GM18909 (cell line): Measurements from ENCODE around the gene PARD3B.

ENCODE experiments used
- ATAC-seq: cut with Tn5 transposase; IDR thresholded peaks from one replicate; pipeline ENCODE4 v1.9.1; 2021; ENCODE audit warnings: mild to moderate bottlenecking; ENCODE audit not compliant: unreplicated experiment, poor library complexity

Gene PARD3B

GRCh38 chr2:204645018-204645773 is 99.9 kb downstream of the PARD3B start:
- ATAC-seq = no peak

GRCh38 chr2:204647626-204648025 is 102.4 kb downstream of the PARD3B start:
- ATAC-seq = no peak

GRCh38 chr2:204650611-204651010 is 105.3 kb downstream of the PARD3B start:
- ATAC-seq = no peak

- no peak for ATAC-seq
Observed at GRCh38 chr2:204652063-204652462, 106.8 kb downstream of the PARD3B start.

- no peak for ATAC-seq
Observed at GRCh38 chr2:204654669-204655068, 109.4 kb downstream of the PARD3B start.

GRCh38 chr2:204655101-204655500 is 109.8 kb downstream of the PARD3B start:
- ATAC-seq = no peak

GRCh38 chr2:204655626-204656025 is 110.4 kb downstream of the PARD3B start:
- no peak for ATAC-seq

- no peak for ATAC-seq
Observed at GRCh38 chr2:204657024-204657423, 111.7 kb downstream of the PARD3B start.

GRCh38 chr2:204662956-204663355 is 117.7 kb downstream of the PARD3B start:
- no peak for ATAC-seq

- no peak for ATAC-seq
Observed at GRCh38 chr2:204663816-204664425, 118.6 kb downstream of the PARD3B start.

GRCh38 chr2:204664708-204665121 is 119.4 kb downstream of the PARD3B start:
- no peak for ATAC-seq

- ATAC-seq = no peak
Observed at GRCh38 chr2:204665207-204665606, 119.9 kb downstream of the PARD3B start.

- no peak for ATAC-seq
Observed at GRCh38 chr2:204665771-204666170, 120.5 kb downstream of the PARD3B start.

GRCh38 chr2:204667990-204668389 is 122.7 kb downstream of the PARD3B start:
- ATAC-seq = no peak

- no peak for ATAC-seq
Observed at GRCh38 chr2:204669382-204669781, 124.1 kb downstream of the PARD3B start.

- ATAC-seq = no peak
Observed at GRCh38 chr2:204670124-204670523, 124.8 kb downstream of the PARD3B start.

GRCh38 chr2:204670756-204671155 is 125.5 kb downstream of the PARD3B start:
- ATAC-seq = no peak

GRCh38 chr2:204672772-204673171 is 127.5 kb downstream of the PARD3B start:
- ATAC-seq = no peak

- ATAC-seq = no peak
Observed at GRCh38 chr2:204673877-204674276, 128.6 kb downstream of the PARD3B start.

- ATAC-seq = no peak
Observed at GRCh38 chr2:204678031-204678430, 132.8 kb downstream of the PARD3B start.

- no peak for ATAC-seq
Observed at GRCh38 chr2:204680576-204680975, 135.3 kb downstream of the PARD3B start.

GRCh38 chr2:204681412-204681811 is 136.1 kb downstream of the PARD3B start:
- ATAC-seq = no peak
